Activated naive CD4-positive, alpha-beta T cell treated with Interleukin-2 at 50 U/mL for 16 hours (primary cell): ENCODE results near the gene CALD1.
A peak's percentile ranks its signal among the peaks of the same experiment; 100 is the strongest.
"Not testable (repeated sequence)": the region's sequence is repeated elsewhere in the genome, so short reads cannot be mapped to it uniquely, and the experiment has no call there.

ENCODE experiments used
- DNase-seq: peaks from one replicate; pipeline ENCODE4 v3.0.0-alpha.2; 2020

The CALD1 gene

DNA sequence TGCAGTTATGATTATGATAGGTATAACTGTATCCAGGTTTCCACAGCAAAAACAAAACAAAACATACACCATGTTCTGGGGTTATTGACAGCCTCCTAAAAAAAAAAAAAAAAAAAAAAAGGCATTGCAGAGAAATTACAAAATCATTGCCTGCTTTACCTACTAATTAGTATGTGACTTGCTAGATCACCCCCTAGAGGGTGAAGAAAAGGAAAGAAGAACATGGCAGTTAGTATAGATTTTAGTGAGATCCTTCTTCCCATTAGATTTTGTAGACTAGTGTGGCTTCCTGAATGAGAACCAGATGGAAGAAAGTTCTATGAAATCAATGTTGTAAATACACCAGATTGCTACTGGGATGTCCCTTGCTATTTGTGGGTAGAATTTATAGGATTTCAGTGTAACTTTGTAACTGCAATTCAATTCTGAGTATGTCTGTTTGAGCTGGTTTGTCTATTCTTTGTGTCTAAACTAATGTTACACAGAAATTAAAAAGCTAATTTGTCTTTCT lies 182.9 kb downstream of the CALD1 start:
- no peak for DNase-seq

DNA sequence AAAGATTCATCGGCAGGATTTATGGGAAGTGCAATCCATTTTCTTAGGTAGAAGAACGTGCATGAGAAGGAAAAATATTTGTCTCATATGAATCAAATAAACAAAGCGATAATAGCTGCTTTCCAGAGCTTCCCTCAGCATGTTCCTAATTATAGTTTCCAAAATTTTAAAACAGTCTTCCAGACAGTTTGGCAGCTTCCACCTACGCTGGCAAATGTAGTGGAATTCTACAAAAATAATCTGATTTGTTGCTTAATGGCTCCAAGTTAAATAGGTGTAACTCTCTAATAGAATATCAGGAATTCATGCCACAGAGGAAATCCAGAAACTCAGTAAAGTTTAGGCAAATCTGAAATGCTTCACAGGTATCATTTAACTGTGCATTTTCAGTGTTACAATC lies 183.6 kb downstream of the CALD1 start:
- no peak for DNase-seq

DNA sequence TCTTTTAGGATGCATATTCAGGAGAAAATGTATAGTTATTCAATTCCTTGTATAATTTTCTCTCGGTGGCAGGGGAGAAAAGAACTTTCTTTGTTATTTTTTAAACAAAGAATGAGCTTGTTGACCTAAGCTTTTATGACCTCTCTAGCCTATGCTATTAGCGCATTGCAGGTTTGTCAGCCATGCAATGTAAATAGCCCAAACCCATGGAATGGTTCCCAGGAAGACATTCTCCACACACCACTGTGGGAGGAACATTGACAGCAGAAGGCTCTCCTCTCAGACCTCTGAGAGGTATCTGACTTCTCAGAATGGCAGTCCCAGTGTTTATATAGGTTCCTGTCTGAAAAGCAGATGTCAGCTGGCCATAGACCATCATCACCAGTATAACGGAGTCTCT lies 187.3 kb downstream of the CALD1 start:
- DNase-seq, result no peak

DNA sequence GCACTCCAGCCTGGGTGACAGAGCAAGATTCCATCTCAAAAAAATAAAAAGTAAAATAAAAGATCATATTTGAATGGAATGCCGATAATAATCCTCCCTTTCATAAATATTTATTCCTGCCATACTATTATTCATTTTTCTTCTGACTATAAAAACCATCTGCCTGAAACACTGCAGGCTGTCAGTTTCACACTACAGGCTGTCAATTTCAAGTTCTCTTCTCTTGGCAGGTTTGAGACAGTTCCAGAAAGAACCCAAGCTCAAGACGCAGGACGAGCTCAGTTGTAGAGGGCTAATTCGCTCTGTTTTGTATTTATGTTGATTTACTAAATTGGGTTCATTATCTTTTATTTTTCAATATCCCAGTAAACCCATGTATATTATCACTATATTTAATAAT lies 188.7 kb downstream of the CALD1 start:
- DNase-seq, result no peak

- DNase-seq, result not testable (repeated sequence)
These were observed 202.2 kb downstream of the CALD1 start for GRCh38 chr7:134981645-134982044.

- no peak for DNase-seq
These were observed 206.5 kb downstream of the CALD1 start for GRCh38 chr7:134985894-134986362.

- peak; percentile 89 for DNase-seq
These were observed 207.2 kb downstream of the CALD1 start, which contains the start of gene AGBL3 for GRCh38 chr7:134986363-134987251. Gene AGBL3 (plus strand): TSS chr7:134986508. CDS start chr7:134987934, 1,426 bp downstream.

DNA sequence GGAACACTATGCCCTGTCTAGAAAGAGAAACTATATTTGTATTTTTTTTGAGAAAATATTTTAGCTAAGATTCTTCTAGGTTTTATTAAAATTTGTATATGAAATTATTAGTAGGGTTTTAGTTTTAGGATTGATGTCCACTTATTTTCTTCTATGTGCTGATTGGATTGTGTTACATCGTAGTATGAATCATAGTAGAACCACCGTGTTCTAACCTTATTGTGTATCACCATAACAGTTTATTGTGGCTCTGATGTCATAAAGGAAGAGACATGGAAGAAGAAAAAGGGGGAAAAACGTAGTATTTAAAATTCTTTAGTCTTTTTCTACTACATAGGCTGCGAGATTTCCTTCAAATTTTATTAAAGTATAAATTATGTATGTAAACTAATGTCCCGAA lies 208.7 kb downstream of the CALD1 start:
- no peak for DNase-seq

DNA sequence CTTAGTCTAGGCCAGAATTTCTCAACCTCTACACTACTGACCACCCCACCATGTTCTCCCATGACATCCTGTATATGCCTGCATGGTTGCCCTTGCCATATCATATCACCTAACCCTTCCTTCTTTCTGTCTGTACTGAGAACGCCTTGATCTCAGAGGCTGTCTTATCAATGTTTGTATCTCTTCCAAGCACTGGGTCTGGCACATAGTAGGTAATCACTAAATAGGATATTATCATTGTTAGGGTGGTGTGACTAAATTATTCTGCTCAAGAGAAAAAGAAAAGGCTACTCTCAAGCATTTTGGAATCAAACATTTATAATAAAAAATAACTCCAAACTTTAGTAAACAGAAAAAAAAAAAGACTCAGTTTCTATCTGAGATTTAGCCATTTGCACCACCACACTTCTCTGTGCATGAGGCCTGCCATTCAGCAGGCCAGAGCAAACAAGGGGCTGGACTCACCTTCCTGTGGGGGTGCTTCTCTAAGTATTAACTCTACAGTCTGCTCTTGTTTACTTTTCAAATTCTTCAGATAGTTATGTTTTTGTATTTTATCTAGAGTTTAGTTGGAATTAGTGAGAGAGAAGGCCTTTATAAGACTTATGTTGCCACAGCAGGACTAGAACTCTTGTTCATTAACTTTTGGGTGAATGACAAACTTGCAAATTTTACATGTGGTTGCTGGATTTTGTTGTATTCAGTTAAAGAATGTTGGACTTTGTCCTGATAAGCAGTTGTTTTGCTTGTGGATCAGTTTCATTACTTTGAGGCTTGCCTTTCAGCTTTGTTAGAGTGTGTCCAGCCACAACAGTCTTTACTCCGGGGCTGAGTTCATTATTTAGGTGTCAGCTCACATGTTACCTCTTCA lies 212.3 kb downstream of the CALD1 start:
- no peak for DNase-seq

DNA sequence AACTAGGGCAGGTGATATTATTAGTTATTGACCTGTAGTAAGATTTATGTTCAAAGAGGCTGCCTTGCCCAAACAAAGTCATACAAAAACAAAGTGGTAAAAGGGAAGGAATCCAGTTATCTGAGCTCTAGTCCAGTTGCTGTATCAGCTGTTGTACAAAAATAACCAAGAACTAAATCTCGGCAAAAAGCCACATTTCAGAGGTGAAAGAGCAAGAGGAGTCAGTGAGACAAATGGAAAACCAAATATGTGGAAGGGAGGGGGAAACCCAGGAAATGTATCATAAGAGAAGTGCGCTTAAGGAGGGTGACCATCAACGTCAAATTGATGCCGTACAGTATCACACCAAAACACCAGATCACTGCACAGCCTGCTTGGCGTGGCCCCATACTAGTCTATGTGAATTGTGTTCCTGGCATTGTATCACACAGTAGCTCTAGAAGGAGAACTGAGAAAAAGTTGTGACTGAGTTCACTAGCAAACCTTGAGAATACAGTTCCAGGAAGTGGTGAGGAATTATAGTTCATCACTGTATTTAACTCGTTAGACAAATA lies 213.3 kb downstream of the CALD1 start:
- peak; percentile 5 for DNase-seq

DNA sequence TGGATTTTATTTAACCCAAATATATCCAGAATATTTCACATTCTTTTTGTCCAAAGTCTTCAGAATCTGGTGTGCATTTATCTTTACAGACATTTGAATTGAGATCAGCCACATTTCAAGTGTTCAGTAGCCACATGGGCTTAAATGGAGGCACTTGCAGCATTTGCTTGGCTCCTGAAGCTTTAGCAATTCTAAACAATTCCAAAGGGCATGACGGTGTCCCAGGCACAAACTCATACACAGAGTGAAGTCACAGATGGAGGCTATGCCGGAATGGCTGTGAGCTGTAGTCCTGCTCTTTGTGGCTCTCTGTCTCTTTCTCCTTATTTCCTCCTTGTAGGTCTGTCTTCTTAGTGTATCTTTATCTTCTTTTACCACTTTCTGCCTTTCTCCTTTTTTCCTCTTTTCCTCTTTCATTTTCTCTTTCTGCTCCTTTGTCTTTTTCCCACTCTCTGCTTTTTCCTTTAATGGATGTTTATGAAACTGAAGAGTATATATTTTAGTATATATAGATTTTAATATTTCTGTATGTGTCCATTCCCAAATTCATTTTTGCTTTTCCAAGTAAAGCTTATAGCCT lies 214.5 kb downstream of the CALD1 start:
- no peak for DNase-seq

DNA sequence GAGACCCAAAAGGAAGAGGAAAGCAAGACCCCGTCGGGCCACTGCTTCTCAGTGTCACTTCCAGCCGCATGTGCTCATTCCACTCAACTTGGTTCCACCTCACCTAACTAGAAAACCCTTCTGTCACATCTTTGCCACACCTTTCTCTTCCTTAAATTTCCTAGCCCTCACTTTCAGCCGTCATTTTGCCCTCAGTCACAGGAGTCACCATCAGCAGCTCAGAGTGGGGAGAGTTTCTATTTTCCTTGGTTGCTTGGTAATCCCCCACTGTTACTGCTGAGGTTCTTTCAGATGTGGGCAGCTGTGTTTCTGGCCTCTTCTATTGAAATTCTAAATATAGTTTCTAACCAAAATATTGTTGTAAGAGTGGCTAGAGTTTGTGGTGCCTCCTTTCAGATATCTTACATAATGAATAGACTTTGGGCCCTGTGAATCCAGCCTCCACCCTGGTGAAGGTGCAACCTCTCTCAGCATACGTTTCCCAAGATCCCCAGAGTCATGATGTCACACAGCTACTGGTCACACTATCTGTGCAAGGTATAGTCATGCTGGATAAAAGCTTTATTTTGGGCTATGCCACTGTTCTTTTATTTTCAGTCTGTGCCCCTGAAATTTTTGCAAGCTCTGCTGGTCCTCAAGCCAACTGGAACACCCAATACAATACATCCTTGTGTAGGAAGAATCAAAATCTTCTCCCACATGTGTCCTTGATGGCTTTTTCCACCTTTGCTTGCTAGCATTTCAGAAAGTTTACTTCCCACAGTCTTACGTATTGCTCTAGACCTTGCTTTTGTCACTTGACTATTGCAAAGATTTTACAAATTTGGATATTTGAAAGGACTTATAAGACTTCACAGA lies 216.0 kb downstream of the CALD1 start:
- DNase-seq, result no peak

- no peak for DNase-seq
These were observed 216.7 kb downstream of the CALD1 start for GRCh38 chr7:134996097-134996550.

DNA sequence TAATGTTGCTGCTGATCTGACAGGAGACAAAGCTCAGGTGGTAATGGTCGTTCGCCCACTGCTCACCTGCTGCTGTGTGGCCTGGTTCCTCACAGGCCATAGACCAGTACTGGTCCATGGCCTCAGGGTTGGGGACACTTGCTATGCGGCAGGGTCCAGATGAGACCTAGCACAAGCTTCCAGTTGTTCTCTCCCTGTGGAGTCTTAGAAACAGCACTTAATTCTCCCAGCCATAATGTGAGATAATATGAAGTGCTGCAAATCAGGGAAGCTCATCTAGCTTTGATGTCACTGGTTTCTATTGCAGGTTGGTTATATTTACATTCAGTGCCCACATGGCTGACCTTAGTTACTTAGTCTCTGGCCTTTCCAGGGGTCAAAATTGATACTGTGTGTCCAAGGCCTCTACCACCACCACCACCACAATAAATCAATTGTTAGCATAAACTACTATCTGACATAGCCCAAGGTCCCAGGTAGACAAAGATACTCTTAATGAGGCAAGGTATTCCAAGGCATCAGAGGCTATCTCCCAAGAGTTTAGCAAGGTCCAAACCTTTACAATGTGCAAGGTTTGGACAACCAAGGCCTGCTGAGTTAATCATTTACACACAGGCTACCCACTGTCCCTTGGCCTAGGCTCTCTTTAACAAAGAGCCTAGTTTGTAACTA lies 217.9 kb downstream of the CALD1 start:
- no peak for DNase-seq

DNA sequence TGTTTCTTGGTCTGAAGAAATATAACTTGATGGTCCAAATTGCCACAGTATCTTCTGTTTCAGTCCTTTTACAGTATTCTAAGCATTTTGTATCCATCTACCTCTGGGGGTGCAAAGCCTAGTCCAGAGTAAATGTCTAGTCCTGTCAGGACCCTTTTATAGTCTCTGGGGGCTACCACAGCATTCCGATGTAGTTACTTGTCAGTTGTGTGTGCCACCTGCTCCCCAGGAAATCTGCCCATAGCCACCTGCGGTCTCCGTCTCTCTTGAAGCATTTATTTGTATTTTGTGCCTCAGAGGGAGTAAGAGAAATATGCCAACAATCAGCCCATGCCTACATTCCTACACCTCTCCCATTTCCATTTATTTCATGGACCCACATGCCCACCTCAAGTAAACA lies 219.7 kb downstream of the CALD1 start:
- DNase-seq, result no peak

- no peak for DNase-seq
These were observed 222.1 kb downstream of the CALD1 start for GRCh38 chr7:135001390-135002165.

- DNase-seq, result no peak
These were observed 232.8 kb downstream of the CALD1 start for GRCh38 chr7:135012229-135012628.
